Measurements from ENCODE around the gene KDM1A. TPM values are rescaled to one million over a fixed set of nuclear protein-coding genes. Genes with fewer than 3 reads are reported as not detected.
"Not testable (repeated sequence)": the region's sequence is repeated elsewhere in the genome, so short reads cannot be mapped to it uniquely, and the experiment has no call there.

KDM1A gene
- total RNA-seq, 4 donors from 2014 or later = 44.4 to 56.5 (median 52.2) TPM

- TF ChIP-seq POLR2A (IDR thresholded peaks at IDR 0.05) = no peak
- TF ChIP-seq, protein P1, sequence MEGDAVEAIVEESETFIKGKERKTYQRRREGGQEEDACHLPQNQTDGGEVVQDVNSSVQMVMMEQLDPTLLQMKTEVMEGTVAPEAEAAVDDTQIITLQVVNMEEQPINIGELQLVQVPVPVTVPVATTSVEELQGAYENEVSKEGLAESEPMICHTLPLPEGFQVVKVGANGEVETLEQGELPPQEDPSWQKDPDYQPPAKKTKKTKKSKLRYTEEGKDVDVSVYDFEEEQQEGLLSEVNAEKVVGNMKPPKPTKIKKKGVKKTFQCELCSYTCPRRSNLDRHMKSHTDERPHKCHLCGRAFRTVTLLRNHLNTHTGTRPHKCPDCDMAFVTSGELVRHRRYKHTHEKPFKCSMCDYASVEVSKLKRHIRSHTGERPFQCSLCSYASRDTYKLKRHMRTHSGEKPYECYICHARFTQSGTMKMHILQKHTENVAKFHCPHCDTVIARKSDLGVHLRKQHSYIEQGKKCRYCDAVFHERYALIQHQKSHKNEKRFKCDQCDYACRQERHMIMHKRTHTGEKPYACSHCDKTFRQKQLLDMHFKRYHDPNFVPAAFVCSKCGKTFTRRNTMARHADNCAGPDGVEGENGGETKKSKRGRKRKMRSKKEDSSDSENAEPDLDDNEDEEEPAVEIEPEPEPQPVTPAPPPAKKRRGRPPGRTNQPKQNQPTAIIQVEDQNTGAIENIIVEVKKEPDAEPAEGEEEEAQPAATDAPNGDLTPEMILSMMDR (IDR thresholded peaks at IDR 0.05) = no peak
- no peak for TF ChIP-seq EP300 (IDR thresholded peaks at IDR 0.05)
- Histone ChIP-seq H3K27ac (no peak within 1 kb of the TSS), H3K36me3 (no peaks in the 10 kb centered on the region), H3K9me3 (no peaks in the 10 kb centered on the region), H3K4me1 (peaks cover 0 to 6% (median 0%) of the 10 kb centered on the region in 4 donors), H3K4me3 (no peak within 1 kb of the TSS), H3K27me3 (peaks cover 0 to 40% of the 10 kb centered on the region in 2 donors)
- whole genome bisulfite sequencing, 2 donors = 67 to 73% methylated on average over 5 of the region's 5 CpGs
- DNase-seq (ENCODE audit: low spot score in 2 of 2) = no peak
Measured at GRCh38 chr1:22972760-22973159, 46.5 kb upstream of the KDM1A start, which contains the start of gene LACTBL1. Gene LACTBL1 (minus strand): TSS chr1:22972866. CDS start chr1:22972316, 550 bp downstream.

GRCh38 chr1:22975694-22976093 is 43.6 kb upstream of the KDM1A start:
- Histone ChIP-seq H3K36me3 (no peaks in the 10 kb centered on the region), H3K4me1 (no peaks in the 10 kb centered on the region), H3K9me3 (no peaks in the 10 kb centered on the region), H3K27ac (no peak overlapping the region), H3K4me3 (no peak overlapping the region), H3K27me3 (peaks cover 0 to 18% of the 10 kb centered on the region in 2 donors)
- TF ChIP-seq EP300 (IDR thresholded peaks at IDR 0.05) (no peak), POLR2A (IDR thresholded peaks at IDR 0.05) (no peak)
- TF ChIP-seq, protein P1 (IDR thresholded peaks at IDR 0.05) = no peak
- DNase-seq (ENCODE audit: low spot score in 2 of 2) = no peak
- 62 to 66% methylated on average over 3 of the region's 3 CpGs for WGBS, 2 donors

DNA sequence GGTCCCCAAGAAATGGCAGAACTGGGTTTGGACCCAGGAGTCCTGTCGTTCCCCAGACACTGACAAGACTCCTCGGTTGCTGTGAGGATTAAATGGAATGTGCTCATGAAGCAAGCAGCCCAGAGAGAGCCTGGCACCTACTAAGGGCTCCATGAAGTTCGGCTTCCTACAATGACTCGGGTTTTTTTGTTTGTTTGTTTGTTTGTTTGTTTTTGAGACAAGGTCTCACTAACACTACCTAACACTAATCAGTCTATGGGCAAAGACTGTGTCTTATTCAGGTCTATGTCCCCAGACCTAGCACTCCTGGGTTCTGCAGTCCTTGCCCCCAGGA is 43.2 kb upstream of the KDM1A start:
- TF ChIP-seq EP300 (IDR thresholded peaks at IDR 0.05) = no peak
- TF ChIP-seq, protein P1 (IDR thresholded peaks at IDR 0.05) = no peak
- no peak for TF ChIP-seq POLR2A (IDR thresholded peaks at IDR 0.05)
- H3K9me3 ChIP-seq = no peaks in the 10 kb centered on the region
- no peaks in the 10 kb centered on the region for H3K4me1 ChIP-seq
- H3K36me3 ChIP-seq = no peaks in the 10 kb centered on the region
- DNase-seq (ENCODE audit: low spot score in 2 of 2) = no peak
- H3K4me3 ChIP-seq = no peak overlapping the region
- peaks cover 0 to 15% of the 10 kb centered on the region in 2 donors for H3K27me3 ChIP-seq
- 51 to 71% methylated on average over 4 of the region's 4 CpGs for WGBS, 2 donors
- H3K27ac ChIP-seq = no peak overlapping the region

DNA sequence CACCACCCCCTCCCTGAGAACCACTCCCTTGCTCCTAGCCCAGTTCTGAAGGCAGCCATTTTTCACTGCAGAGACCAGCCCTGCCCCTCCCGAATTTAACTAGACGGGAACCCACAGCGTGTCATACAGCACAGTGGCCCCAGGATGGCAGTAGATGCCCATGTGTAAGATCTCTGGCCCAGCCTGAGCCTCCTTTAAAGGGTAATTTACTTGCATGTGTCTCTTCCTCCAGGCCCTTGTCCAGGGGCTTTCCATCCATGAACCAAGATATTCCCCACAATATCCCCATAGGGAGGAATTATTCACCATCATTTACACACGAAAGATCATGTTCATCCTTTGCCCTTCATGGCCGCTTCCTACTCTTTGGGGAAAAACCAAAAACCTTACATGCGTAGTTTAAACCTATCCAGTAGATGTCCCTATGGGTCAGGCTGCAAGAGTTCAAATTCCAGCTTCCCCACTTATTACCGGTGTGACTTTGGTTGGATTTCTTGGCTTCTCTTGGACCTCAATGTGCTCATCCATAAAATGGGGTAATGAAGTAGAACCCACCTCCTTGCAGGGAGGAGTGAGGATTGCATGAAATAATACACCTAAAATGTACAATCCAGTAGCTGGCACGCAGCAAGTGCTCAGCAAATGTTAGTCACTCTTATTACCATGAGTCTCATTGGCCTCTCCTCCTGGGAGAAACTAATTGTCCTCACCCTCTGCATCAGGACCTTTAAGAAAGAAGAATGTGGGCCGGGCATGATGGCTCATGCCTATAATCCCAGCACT is 42.6 kb upstream of the KDM1A start:
- 29 to 36% methylated on average over 9 of the region's 9 CpGs for WGBS, 2 donors
- Histone ChIP-seq H3K27ac (no peak overlapping the region), H3K36me3 (no peaks in the 10 kb centered on the region), H3K27me3 (peaks cover 0 to 9% of the 10 kb centered on the region in 2 donors), H3K4me3 (no peak overlapping the region), H3K4me1 (no peaks in the 10 kb centered on the region), H3K9me3 (no peaks in the 10 kb centered on the region)
- TF ChIP-seq EP300 (IDR thresholded peaks at IDR 0.05) (no peak), POLR2A (IDR thresholded peaks at IDR 0.05) (no peak)
- TF ChIP-seq, protein P1 (IDR thresholded peaks at IDR 0.05) = peak; percentile 51 to 70 (median 53)
- peak in 1 of 2 donors; percentile 46 for DNase-seq (ENCODE audit: low spot score in 2 of 2)

DNA sequence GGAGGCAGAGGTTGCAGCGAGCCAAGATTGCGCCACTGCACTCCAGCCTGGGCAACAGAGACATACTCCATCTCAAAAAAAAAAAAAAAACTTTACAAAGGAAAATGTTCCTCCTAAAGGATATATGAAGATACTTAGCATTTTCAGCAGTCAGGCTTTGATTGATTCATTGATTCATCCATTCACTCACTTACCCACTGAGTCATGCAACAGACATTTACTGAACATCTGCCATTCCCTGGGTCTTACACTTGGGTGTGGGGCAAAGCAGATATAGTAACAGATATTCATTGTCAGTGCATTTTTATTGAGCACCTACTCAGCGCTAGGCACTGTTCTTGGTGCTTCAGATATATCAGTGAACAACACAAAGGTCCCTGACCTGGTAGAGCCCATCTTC is 41.0 kb upstream of the KDM1A start:
- no peak overlapping the region for H3K27ac ChIP-seq
- WGBS, 2 donors = 93 to 96% methylated on average over 3 of the region's 3 CpGs
- no peak for DNase-seq (ENCODE audit: low spot score in 2 of 2)
- H3K4me3 ChIP-seq = no peak overlapping the region
- no peaks in the 10 kb centered on the region for H3K27me3 ChIP-seq
- H3K9me3 ChIP-seq = no peaks in the 10 kb centered on the region
- H3K36me3 ChIP-seq = no peaks in the 10 kb centered on the region
- no peaks in the 10 kb centered on the region for H3K4me1 ChIP-seq
- no peak for TF ChIP-seq POLR2A (IDR thresholded peaks at IDR 0.05)
- TF ChIP-seq EP300 (IDR thresholded peaks at IDR 0.05) = no peak
- TF ChIP-seq, protein P1 (IDR thresholded peaks at IDR 0.05) = no peak

- H3K27ac ChIP-seq; H3K4me3 ChIP-seq; H3K4me1 ChIP-seq; H3K9me3 ChIP-seq; DNase-seq (ENCODE audit: low spot score in 2 of 2); H3K27me3 ChIP-seq; H3K36me3 ChIP-seq: not testable (repeated sequence)
- WGBS, 2 donors = 76 to 85% methylated on average over 3 of the region's 3 CpGs
Measured at GRCh38 chr1:22980471-22980790, 38.8 kb upstream of the KDM1A start.

Data from tibial nerve (tissue), 4 donors.